HEK293 (cell line): ENCODE results near the gene HAUS6.

Experiments
- CTCF ChIA-PET: fragments of 350-600 bp; formaldehyde crosslinking; extraction: SDS; loops from one replicate; lab custom pipeline; 2021; ENCODE audit warnings: antibody characterized with exemption; lab: Yijun Ruan, JAX
- POLR2A ChIA-PET: fragments of 300-600 bp; formaldehyde crosslinking; extraction: SDS; loops from one replicate; lab custom pipeline; 2020; ENCODE audit warnings: antibody characterized with exemption, inconsistent platforms; lab: Yijun Ruan, JAX
- H3K27ac ChIP-seq: fragments of 200-500 bp; sonication (Bioruptor generic); 2 replicates; pipeline ENCODE4 v1.5.1; 2014; ENCODE audit warnings: low read depth, low read length, control low read depth, inconsistent platforms; ENCODE audit errors: extremely low read depth
- H3K36me3 ChIP-seq, 2 experiments: fragments of 200-500 bp in 1 of 2; sonication (Bioruptor generic) in 1 of 2; 1 replicate in 1 of 2; 2 replicates in 1 of 2; pipeline ENCODE4 v1.5.1; 2014 to 2017; ENCODE audit warnings: inconsistent platforms in 2 of 2, low read length in 2 of 2; ENCODE audit not compliant: control insufficient read depth in 2 of 2, insufficient read depth in 1 of 2
- H3K4me1 ChIP-seq: fragments of 200-500 bp; sonication (Bioruptor generic); 2 replicates; pipeline ENCODE4 v1.5.1; 2014; ENCODE audit warnings: mild to moderate bottlenecking, low read length, inconsistent platforms; ENCODE audit not compliant: control insufficient read depth, insufficient read depth
- H3K4me3 ChIP-seq: 2 replicates; pipeline ENCODE4 v1.5.1; 2011; ENCODE audit warnings: low read depth, mild to moderate bottlenecking, control low read depth, low read length, moderate library complexity
- H3K9me3 ChIP-seq: fragments of 200-500 bp; sonication (Bioruptor generic); 2 replicates; pipeline ENCODE4 v1.5.1; 2014; ENCODE audit warnings: low read depth, low read length, inconsistent platforms; ENCODE audit not compliant: control insufficient read depth, insufficient read depth
- KLF1 ChIP-seq: fragments of 450-650 bp; formaldehyde crosslinking; IDR thresholded peaks from 2 replicates; pipeline ENCODE4 v1.5.1; 2016; ENCODE audit warnings: missing biosample characterization, missing genetic modification characterization
- PRDM10 ChIP-seq: fragments of 450-650 bp; formaldehyde crosslinking; IDR thresholded peaks from 2 replicates; pipeline ENCODE4 v1.5.1; 2016; ENCODE audit warnings: missing biosample characterization, missing genetic modification characterization
- YY1 ChIP-seq: fragments of 450-650 bp; formaldehyde crosslinking; IDR thresholded peaks from 2 replicates; pipeline ENCODE4 v1.5.1; 2018; ENCODE audit warnings: missing biosample characterization, missing genetic modification characterization
- ZBTB7A ChIP-seq: fragments of 450-650 bp; formaldehyde crosslinking; IDR thresholded peaks from 2 replicates; pipeline ENCODE4 v1.5.1; 2016; ENCODE audit warnings: low read depth, missing biosample characterization, missing genetic modification characterization
- ZFP3 ChIP-seq: fragments of 450-650 bp; formaldehyde crosslinking; IDR thresholded peaks from 2 replicates; pipeline ENCODE4 v1.5.1; 2016; ENCODE audit warnings: low read depth, missing biosample characterization, missing genetic modification characterization
- ZNF174 ChIP-seq: fragments of 450-650 bp; formaldehyde crosslinking; IDR thresholded peaks from 2 replicates; pipeline ENCODE4 v1.5.0; 2017; ENCODE audit warnings: missing biosample characterization, mild to moderate bottlenecking, missing genetic modification characterization
- ZNF18 ChIP-seq: fragments of 450-650 bp; formaldehyde crosslinking; IDR thresholded peaks from 2 replicates; pipeline ENCODE4 v1.5.1; 2016; ENCODE audit warnings: missing biosample characterization, missing genetic modification characterization
- ZNF280C ChIP-seq: fragments of 450-650 bp; formaldehyde crosslinking; IDR thresholded peaks from 2 replicates; pipeline ENCODE4 v1.5.1; 2016; ENCODE audit warnings: missing biosample characterization, missing genetic modification characterization
- ZNF341 ChIP-seq: fragments of 450-650 bp; formaldehyde crosslinking; IDR thresholded peaks from 2 replicates; pipeline ENCODE4; 2016; ENCODE audit warnings: low read depth, missing biosample characterization, missing genetic modification characterization
- ZNF530 ChIP-seq: fragments of 450-650 bp; formaldehyde crosslinking; IDR thresholded peaks from 2 replicates; pipeline ENCODE4 v1.5.1; 2016; ENCODE audit warnings: low read depth, missing biosample characterization, missing genetic modification characterization
- ZNF596 ChIP-seq: fragments of 450-650 bp; IDR thresholded peaks from 2 replicates; pipeline ENCODE4 v1.5.0; 2018; ENCODE audit warnings: missing biosample characterization, mild to moderate bottlenecking, missing genetic modification characterization, moderate library complexity
- ZNF610 ChIP-seq: fragments of 450-650 bp; formaldehyde crosslinking; IDR thresholded peaks from 2 replicates; pipeline ENCODE4 v1.5.1; 2016; ENCODE audit warnings: missing biosample characterization, missing genetic modification characterization, borderline replicate concordance
- ZNF660 ChIP-seq: fragments of 450-650 bp; IDR thresholded peaks from 2 replicates; pipeline ENCODE4 v1.5.1; 2018; ENCODE audit warnings: missing biosample characterization, mild to moderate bottlenecking, missing genetic modification characterization
- ZNF785 ChIP-seq: fragments of 450-650 bp; formaldehyde crosslinking; IDR thresholded peaks from 2 replicates; pipeline ENCODE4 v1.5.1; 2016; ENCODE audit warnings: missing biosample characterization, missing genetic modification characterization
- TF ChIP-seq, protein P1 (sequence below): fragments of 450-650 bp; formaldehyde crosslinking; IDR thresholded peaks from 2 replicates; pipeline ENCODE4 v1.5.1; 2016; ENCODE audit warnings: missing biosample characterization, missing genetic modification characterization, borderline replicate concordance
- TF ChIP-seq, protein P2 (sequence below): fragments of 450-650 bp; formaldehyde crosslinking; IDR thresholded peaks from 2 replicates; pipeline ENCODE4 v1.5.1; 2016; ENCODE audit warnings: missing biosample characterization, missing genetic modification characterization
- TF ChIP-seq, protein P3 (sequence below): fragments of 450-650 bp; formaldehyde crosslinking; IDR thresholded peaks from 2 replicates; pipeline ENCODE4 v1.5.1; 2016; ENCODE audit warnings: missing biosample characterization, missing genetic modification characterization
- TF ChIP-seq, protein P4 (sequence below): fragments of 450-650 bp; formaldehyde crosslinking; IDR thresholded peaks from 2 replicates; pipeline ENCODE4 v1.5.1; 2016; ENCODE audit warnings: missing biosample characterization, missing genetic modification characterization

Gene HAUS6

GRCh38 chr9:19102181-19102630, 498 bp downstream of the HAUS6 start (continued):
- TF ChIP-seq PRDM10 (tag by site-specific recombination) (peak; percentile 86), ZNF18 (tag by site-specific recombination) (no peak), ZBTB7A (tag by site-specific recombination) (no peak), ZNF530 (no peak)
- TF ChIP-seq, protein P1, sequence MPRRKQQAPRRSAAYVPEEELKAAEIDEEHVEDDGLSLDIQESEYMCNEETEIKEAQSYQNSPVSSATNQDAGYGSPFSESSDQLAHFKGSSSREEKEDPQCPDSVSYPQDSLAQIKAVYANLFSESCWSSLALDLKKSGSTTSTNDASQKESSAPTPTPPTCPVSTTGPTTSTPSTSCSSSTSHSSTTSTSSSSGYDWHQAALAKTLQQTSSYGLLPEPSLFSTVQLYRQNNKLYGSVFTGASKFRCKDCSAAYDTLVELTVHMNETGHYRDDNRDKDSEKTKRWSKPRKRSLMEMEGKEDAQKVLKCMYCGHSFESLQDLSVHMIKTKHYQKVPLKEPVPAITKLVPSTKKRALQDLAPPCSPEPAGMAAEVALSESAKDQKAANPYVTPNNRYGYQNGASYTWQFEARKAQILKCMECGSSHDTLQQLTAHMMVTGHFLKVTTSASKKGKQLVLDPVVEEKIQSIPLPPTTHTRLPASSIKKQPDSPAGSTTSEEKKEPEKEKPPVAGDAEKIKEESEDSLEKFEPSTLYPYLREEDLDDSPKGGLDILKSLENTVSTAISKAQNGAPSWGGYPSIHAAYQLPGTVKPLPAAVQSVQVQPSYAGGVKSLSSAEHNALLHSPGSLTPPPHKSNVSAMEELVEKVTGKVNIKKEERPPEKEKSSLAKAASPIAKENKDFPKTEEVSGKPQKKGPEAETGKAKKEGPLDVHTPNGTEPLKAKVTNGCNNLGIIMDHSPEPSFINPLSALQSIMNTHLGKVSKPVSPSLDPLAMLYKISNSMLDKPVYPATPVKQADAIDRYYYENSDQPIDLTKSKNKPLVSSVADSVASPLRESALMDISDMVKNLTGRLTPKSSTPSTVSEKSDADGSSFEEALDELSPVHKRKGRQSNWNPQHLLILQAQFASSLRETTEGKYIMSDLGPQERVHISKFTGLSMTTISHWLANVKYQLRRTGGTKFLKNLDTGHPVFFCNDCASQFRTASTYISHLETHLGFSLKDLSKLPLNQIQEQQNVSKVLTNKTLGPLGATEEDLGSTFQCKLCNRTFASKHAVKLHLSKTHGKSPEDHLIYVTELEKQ, result no peak

- ChIA-PET POLR2A (interaction anchor here (0.6 to 1.5 kb wide), 2 partner anchors 11 to 130 kb away, joined by 9 to 10 read pairs; partner anchors contain the start of gene DENND4C), CTCF (interaction anchor here (0.5 to 1.6 kb wide), 4 partner anchors 16 to 72 kb away, joined by 3 to 8 read pairs (median 4); no protein-coding TSS in a partner anchor)
- H3K9me3 ChIP-seq, result no peaks in the 10 kb centered on the region
- peaks cover 4% of the 10 kb centered on the region; the same call in 1 of the 2 replicates for H3K4me1 ChIP-seq
- peak overlapping the region; percentile 18 for H3K4me3 ChIP-seq
- H3K36me3 ChIP-seq, result peaks cover 11 to 29% of the 10 kb centered on the region in 2 experiments; a peak in 2 of 3 replicates
- H3K27ac ChIP-seq, result no peak overlapping the region
- TF ChIP-seq, protein P2, sequence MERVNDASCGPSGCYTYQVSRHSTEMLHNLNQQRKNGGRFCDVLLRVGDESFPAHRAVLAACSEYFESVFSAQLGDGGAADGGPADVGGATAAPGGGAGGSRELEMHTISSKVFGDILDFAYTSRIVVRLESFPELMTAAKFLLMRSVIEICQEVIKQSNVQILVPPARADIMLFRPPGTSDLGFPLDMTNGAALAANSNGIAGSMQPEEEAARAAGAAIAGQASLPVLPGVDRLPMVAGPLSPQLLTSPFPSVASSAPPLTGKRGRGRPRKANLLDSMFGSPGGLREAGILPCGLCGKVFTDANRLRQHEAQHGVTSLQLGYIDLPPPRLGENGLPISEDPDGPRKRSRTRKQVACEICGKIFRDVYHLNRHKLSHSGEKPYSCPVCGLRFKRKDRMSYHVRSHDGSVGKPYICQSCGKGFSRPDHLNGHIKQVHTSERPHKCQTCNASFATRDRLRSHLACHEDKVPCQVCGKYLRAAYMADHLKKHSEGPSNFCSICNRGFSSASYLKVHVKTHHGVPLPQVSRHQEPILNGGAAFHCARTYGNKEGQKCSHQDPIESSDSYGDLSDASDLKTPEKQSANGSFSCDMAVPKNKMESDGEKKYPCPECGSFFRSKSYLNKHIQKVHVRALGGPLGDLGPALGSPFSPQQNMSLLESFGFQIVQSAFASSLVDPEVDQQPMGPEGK (tag by site-specific recombination), result no peak
- TF ChIP-seq ZNF596 (tag by site-specific recombination) (no peak), KLF1 (tag by site-specific recombination) (no peak), ZNF660 (no peak), ZNF610 (no peak), ZNF785 (tag by site-specific recombination) (no peak), ZFP3 (no peak), ZNF174 (tag by site-specific recombination) (no peak), ZNF341 (tag by site-specific recombination) (no peak), ZNF280C (no peak), YY1 (tag by site-specific recombination) (no peak)
- TF ChIP-seq, protein P3, sequence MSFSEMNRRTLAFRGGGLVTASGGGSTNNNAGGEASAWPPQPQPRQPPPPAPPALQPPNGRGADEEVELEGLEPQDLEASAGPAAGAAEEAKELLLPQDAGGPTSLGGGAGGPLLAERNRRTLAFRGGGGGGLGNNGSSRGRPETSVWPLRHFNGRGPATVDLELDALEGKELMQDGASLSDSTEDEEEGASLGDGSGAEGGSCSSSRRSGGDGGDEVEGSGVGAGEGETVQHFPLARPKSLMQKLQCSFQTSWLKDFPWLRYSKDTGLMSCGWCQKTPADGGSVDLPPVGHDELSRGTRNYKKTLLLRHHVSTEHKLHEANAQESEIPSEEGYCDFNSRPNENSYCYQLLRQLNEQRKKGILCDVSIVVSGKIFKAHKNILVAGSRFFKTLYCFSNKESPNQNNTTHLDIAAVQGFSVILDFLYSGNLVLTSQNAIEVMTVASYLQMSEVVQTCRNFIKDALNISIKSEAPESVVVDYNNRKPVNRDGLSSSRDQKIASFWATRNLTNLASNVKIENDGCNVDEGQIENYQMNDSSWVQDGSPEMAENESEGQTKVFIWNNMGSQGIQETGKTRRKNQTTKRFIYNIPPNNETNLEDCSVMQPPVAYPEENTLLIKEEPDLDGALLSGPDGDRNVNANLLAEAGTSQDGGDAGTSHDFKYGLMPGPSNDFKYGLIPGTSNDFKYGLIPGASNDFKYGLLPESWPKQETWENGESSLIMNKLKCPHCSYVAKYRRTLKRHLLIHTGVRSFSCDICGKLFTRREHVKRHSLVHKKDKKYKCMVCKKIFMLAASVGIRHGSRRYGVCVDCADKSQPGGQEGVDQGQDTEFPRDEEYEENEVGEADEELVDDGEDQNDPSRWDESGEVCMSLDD (tag by site-specific recombination), result no peak
- TF ChIP-seq, protein P4, sequence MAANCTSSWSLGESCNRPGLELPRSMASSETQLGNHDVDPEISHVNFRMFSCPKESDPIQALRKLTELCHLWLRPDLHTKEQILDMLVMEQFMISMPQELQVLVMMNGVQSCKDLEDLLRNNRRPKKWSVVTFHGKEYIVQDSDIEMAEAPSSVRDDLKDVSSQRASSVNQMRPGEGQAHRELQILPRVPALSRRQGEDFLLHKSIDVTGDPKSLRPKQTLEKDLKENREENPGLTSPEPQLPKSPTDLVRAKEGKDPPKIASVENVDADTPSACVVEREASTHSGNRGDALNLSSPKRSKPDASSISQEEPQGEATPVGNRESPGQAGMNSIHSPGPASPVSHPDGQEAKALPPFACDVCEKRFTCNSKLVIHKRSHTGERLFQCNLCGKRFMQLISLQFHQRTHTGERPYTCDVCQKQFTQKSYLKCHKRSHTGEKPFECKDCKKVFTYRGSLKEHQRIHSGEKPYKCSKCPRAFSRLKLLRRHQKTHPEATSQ (tag by site-specific recombination), result no peak
Observed at GRCh38 chr9:19101203-19101602, 1.5 kb downstream of the HAUS6 start.
